Uterus (tissue), 4 donors: ENCODE results near the gene STUB1. TPM values are rescaled to one million over a fixed set of nuclear protein-coding genes. Genes with fewer than 3 reads are reported as not detected.

Experiments
- DNase-seq, 2 donors: peaks; one replicate each; pipeline ENCODE4 v3.0.0-alpha.2; 2019 to 2020
- H3K27ac ChIP-seq, 2 donors: fragments of 200-600 bp; sonication (generic); 1 replicate in 1 of 2; 2 replicates in 1 of 2; pipeline ENCODE4 v1.5.1; 2016 to 2018
- H3K27me3 ChIP-seq, 2 donors: fragments of 200-600 bp; sonication (generic); one replicate each; pipeline ENCODE4 v1.5.1; 2018 to 2019; ENCODE audit warnings: control low read depth in 1 of 2
- H3K36me3 ChIP-seq, 2 donors: fragments of 200-600 bp; sonication (generic); one replicate each; pipeline ENCODE4 v1.5.1; 2019; ENCODE audit warnings: control low read depth in 1 of 2
- H3K4me1 ChIP-seq, 2 donors: fragments of 200-600 bp; sonication (generic); one replicate each; pipeline ENCODE4 v1.5.1; 2018 to 2019; ENCODE audit warnings: control low read depth in 1 of 2
- H3K4me3 ChIP-seq, 2 donors: fragments of 200-600 bp; sonication (generic); 1 replicate in 1 of 2; 2 replicates in 1 of 2; pipeline ENCODE4 v1.5.1; 2018 to 2019; ENCODE audit warnings: mild to moderate bottlenecking in 1 of 2
- H3K9me3 ChIP-seq, 2 donors: fragments of 200-600 bp; sonication (generic); one replicate each; pipeline ENCODE4 v1.5.1; 2019; ENCODE audit warnings: control low read depth in 1 of 2
- POLR2A ChIP-seq, 2 donors: fragments of 450-650 bp; IDR thresholded peaks; one replicate each; pipeline ENCODE4 v1.6.1; 2016; ENCODE audit warnings: antibody characterized with exemption in 2 of 2, mild to moderate bottlenecking in 1 of 2, moderate library complexity in 1 of 2
- intact Hi-C: fragments of 100-400 bp; cut with DNase I; formaldehyde crosslinking; loops from one replicate; pipeline ENCODE4 v1.15.1; 2023; ENCODE audit warnings: low total_unique reads
- total RNA-seq, 4 donors: library from RNA; depleted of rRNA in 3 of 4; stranded (reverse); fragments of >200 nt in 3 of 4; gene quantifications; one replicate each; pipeline versions ENCODE4 v1.1.0 to v1.2.4, GENCODE V29; 2014 to 2023
- TF ChIP-seq, protein P1 (sequence below), 4 experiments: fragments of 200-600 bp in 2 of 4; fragments of 450-650 bp in 2 of 4; sonication (generic) in 2 of 4; IDR thresholded peaks; one replicate each; pipeline ENCODE4 v1.5.1; 2016 to 2019; ENCODE audit warnings: antibody characterized with exemption in 4 of 4, mild to moderate bottlenecking in 2 of 4, moderate library complexity in 1 of 4
- donor health status: DM: yes; HTN: yes; CAD: no.

The STUB1 gene
- total RNA-seq, 4 donors from 2014 or later: 62.7 to 212 (median 93.3) TPM

- no peak for DNase-seq
- intact Hi-C loops: no loop called here
- H3K4me1 ChIP-seq: peaks cover 0 to 26% of the 10 kb centered on the region in 2 donors
These were observed 32.0 kb upstream of the STUB1 start for GRCh38 chr16:648071-648780.

DNA sequence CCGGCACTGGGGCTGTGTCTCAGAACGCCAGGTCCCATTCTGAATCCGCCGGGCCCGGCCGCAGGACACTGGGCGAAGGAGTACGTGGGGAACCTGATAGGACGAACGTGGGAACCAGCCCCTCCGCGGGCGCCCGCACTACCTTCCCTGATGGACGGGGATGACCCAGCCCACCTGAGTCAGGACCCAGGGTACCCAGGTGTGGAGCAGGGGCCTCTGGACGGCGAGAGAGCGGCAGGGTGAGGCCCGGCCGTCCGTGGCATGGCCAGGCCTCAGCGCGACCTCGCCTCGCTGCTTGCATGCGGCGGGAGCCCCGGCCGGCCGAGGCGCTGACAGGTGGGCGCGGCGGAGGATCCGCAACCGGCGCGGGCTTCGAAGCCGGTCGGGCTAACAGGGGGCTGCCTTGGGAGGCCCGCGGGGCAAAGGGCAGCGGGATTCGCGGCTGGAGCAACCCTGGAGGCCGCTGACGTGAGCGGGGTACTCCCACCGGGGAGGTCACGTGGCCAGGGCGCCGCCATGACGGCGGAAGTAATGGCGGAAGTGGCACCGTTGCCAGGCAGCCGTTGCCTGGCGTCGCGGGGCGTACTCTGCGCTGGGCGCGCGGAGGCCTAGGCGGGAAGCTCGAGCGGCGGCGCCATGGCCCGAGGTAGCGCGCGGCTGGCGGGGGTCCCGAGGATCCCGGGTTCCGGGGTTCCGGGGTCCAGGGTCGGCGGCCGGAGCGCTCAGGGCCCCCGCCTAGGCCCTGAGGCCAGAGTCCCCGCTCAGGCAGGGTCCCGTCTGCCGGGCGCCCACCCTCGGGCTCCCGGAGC, 31.2 kb upstream of the STUB1 start, which contains the start of gene WDR90:
Gene WDR90 (plus strand): TSS at position 585 of the 809 bp plus-strand sequence. CDS start 52 bp downstream, at position 637.
- TF ChIP-seq POLR2A (IDR thresholded peaks at IDR 0.05): peak; percentile 48 to 76
- TF ChIP-seq, protein P1, sequence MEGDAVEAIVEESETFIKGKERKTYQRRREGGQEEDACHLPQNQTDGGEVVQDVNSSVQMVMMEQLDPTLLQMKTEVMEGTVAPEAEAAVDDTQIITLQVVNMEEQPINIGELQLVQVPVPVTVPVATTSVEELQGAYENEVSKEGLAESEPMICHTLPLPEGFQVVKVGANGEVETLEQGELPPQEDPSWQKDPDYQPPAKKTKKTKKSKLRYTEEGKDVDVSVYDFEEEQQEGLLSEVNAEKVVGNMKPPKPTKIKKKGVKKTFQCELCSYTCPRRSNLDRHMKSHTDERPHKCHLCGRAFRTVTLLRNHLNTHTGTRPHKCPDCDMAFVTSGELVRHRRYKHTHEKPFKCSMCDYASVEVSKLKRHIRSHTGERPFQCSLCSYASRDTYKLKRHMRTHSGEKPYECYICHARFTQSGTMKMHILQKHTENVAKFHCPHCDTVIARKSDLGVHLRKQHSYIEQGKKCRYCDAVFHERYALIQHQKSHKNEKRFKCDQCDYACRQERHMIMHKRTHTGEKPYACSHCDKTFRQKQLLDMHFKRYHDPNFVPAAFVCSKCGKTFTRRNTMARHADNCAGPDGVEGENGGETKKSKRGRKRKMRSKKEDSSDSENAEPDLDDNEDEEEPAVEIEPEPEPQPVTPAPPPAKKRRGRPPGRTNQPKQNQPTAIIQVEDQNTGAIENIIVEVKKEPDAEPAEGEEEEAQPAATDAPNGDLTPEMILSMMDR (IDR thresholded peaks at IDR 0.05): peak in 1 of 4 experiments; percentile 47
- no peaks in the 10 kb centered on the region for H3K9me3 ChIP-seq
- peak within 1 kb of the TSS; percentile 40 to 75 for H3K4me3 ChIP-seq
- H3K27ac ChIP-seq: peak within 1 kb of the TSS; percentile 71 to 91
- peak; percentile 88 to 93 for DNase-seq
- H3K4me1 ChIP-seq: peaks cover 0 to 26% of the 10 kb centered on the region in 2 donors
- intact Hi-C loops: no loop called here
- no peaks in the 10 kb centered on the region for H3K27me3 ChIP-seq
- no peaks in the 10 kb centered on the region for H3K36me3 ChIP-seq

More at GRCh38 chr16:648071-648780, 32.0 kb upstream of the STUB1 start:
- no peak for TF ChIP-seq POLR2A (IDR thresholded peaks at IDR 0.05)
- TF ChIP-seq, protein P1 (IDR thresholded peaks at IDR 0.05): peak in 1 of 4 experiments; percentile 7
- Histone ChIP-seq H3K27me3 (no peaks in the 10 kb centered on the region), H3K27ac (peak overlapping the region; percentile 71 to 91), H3K36me3 (no peaks in the 10 kb centered on the region), H3K9me3 (no peaks in the 10 kb centered on the region), H3K4me3 (peak overlapping the region; percentile 40 to 75)

GRCh38 chr16:649631-650030, 30.6 kb upstream of the STUB1 start:
- Histone ChIP-seq H3K4me1 (peaks cover 0 to 26% of the 10 kb centered on the region in 2 donors), H3K27ac (peak overlapping the region; percentile 29 to 91)
- intact Hi-C loops: no loop called here

DNA sequence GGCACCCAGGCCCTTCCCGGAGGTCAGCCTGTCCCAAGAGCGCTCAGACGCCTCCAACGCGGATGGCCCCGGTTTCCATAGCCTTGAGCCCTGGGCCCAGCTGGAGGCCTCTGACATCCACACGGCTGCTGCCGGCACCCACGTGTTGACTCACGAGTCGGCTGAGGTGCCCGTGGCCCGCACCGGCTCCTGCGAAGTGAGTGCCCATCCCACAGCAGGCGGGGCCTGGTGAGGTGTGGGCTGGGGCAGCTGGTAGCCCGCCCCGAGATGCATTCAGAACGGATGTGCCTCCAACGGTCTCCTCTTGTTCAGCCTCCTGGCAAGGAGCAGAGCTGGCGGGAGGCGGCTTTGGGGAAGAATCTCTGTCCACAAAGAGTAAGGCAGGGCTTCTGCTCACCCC, 28.4 kb upstream of the STUB1 start:
- no peak for TF ChIP-seq POLR2A (IDR thresholded peaks at IDR 0.05)
- TF ChIP-seq, protein P1 (IDR thresholded peaks at IDR 0.05): no peak
- Histone ChIP-seq H3K4me3 (no peak overlapping the region), H3K9me3 (no peaks in the 10 kb centered on the region), H3K36me3 (no peaks in the 10 kb centered on the region), H3K27me3 (no peaks in the 10 kb centered on the region), H3K27ac (no peak overlapping the region), H3K4me1 (peaks cover 0 to 26% of the 10 kb centered on the region in 2 donors)
- DNase-seq: no peak
- intact Hi-C loops: no loop called here

More at GRCh38 chr16:649631-650030, 30.6 kb upstream of the STUB1 start:
- Histone ChIP-seq H3K36me3 (no peaks in the 10 kb centered on the region), H3K4me3 (peak overlapping the region; percentile 40 to 75), H3K9me3 (no peaks in the 10 kb centered on the region), H3K27me3 (no peaks in the 10 kb centered on the region)
- DNase-seq: no peak
- no peak for TF ChIP-seq POLR2A (IDR thresholded peaks at IDR 0.05)
- TF ChIP-seq, protein P1 (IDR thresholded peaks at IDR 0.05): no peak
